Bronchial epithelial cell (primary cell): Measurements from ENCODE around the gene PFN1. TPM values are rescaled to one million over a fixed set of nuclear protein-coding genes. Genes with fewer than 3 reads are reported as not detected.

ENCODE experiments used
- DNase-seq: peaks from one replicate; pipeline ENCODE4 v3.0.0-alpha.2; 2010; ENCODE audit warnings: low read depth
- FAIRE-seq: peaks from 2 replicates; lab custom pipeline; 2011; peaks lifted over from hg19 to GRCh38; lab: Jason Lieb, UNC
- H3K27me3 ChIP-seq: 2 replicates; pipeline ENCODE4 v1.5.1; 2011; ENCODE audit warnings: low read length; ENCODE audit not compliant: control insufficient read depth, insufficient read depth
- H3K36me3 ChIP-seq: 2 replicates; pipeline ENCODE4 v1.5.1; 2011; ENCODE audit warnings: low read length; ENCODE audit not compliant: control insufficient read depth, insufficient read depth
- H3K4me3 ChIP-seq: 2 replicates; pipeline ENCODE4 v1.5.1; 2011; ENCODE audit warnings: mild to moderate bottlenecking, low read depth, low read length, control low read depth
- total RNA-seq: library from RNA; depleted of rRNA; stranded (reverse); fragments of >200 nt; gene quantifications from 2 replicates; pipeline ENCODE4 v1.2.1, GENCODE V29; 2014
- TF ChIP-seq, protein P1 (sequence below): IDR thresholded peaks from 2 replicates; pipeline ENCODE4 v1.5.1; 2011; ENCODE audit warnings: mild to moderate bottlenecking, moderate library complexity, low read length, control low read depth, inconsistent platforms; ENCODE audit not compliant: insufficient read depth, severe bottlenecking

Gene PFN1
- 440 and 907 TPM in 2 replicates for total RNA-seq

DNA sequence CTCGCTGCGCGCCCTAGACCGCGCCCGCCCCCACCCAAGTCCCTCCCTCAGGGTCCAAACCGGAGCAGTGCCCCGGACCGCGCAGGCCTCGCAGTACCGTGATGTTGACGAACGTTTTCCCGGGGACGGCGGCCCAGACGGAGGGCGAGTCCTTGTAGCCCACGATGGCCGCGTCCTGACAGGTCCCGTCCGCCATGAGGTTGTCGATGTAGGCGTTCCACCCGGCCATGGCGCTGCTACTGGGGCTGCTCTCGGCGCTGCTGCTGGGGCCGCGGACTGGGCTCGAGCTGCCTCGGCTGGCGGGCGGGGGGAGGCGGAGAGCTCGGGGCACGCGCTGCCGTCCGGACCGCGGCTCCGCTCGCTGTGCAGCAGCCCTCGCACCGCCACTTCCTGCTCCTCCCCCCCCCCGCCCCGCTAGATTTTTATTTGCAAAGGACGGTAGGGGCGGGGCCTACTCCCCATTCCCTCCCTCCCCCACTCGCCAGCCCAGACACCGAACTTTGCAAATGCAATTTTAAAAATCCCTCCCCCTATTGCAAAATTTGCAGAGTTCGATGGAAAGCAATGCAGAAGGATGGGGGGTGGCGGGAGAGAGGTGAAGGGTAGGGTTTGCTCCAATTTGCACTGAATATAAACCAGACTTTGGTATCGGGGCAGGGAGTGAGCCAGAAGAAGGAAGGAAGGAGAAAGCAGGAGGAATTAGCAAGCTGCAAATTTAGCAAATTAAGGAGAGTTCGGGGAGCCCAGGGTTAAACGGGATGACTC, at the start of gene PFN1:
PFN1 (minus strand) TSS at position 365 of the 765 bp plus-strand sequence; CDS start at position 229, 136 bp downstream.
- TF ChIP-seq, protein P1, sequence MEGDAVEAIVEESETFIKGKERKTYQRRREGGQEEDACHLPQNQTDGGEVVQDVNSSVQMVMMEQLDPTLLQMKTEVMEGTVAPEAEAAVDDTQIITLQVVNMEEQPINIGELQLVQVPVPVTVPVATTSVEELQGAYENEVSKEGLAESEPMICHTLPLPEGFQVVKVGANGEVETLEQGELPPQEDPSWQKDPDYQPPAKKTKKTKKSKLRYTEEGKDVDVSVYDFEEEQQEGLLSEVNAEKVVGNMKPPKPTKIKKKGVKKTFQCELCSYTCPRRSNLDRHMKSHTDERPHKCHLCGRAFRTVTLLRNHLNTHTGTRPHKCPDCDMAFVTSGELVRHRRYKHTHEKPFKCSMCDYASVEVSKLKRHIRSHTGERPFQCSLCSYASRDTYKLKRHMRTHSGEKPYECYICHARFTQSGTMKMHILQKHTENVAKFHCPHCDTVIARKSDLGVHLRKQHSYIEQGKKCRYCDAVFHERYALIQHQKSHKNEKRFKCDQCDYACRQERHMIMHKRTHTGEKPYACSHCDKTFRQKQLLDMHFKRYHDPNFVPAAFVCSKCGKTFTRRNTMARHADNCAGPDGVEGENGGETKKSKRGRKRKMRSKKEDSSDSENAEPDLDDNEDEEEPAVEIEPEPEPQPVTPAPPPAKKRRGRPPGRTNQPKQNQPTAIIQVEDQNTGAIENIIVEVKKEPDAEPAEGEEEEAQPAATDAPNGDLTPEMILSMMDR: no peak
- DNase-seq (peak; percentile 85), FAIRE-seq (no peak)

DNA sequence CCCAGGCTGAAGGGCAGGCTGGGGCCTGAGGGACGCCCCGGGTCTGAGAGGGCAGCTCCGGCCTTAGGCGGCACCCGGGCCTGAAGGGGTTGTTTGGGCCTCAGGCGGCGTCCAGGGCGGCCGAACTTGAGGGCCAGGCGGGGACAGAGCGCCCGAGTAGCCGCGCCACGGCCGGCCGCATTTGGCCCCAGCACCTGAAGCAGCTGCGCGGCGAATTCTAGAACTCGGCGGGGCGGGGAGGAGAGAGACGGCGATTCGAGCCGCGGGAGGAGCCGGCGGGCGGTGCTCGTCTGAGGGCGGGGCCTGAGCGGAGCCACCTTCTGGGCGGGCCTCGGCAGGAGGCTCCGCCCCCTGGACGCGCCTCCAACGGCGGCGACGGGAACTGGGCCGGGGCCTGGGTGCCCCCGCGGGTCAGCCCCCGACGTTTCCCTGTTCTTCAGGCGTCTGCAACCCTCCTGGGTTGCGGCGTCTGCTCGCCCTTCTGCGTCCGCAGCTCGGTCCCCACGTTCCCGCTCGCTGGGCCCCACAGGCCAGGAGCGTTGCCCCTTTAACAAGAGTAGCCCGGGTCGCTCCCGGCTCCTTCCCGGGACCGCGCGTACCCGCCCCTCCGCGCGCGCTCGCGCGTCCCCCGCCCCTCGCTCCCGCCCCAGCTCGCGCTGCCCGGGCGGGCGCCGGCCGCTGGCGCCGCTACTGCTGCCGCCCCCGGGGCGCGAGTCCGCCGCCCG, 49.1 kb upstream of the PFN1 start, which contains the start of the genes INCA1 and KIF1C:
INCA1 (minus strand) TSS at position 221 of the 725 bp plus-strand sequence. CDS start 3,085 bp downstream, outside the sequence.
KIF1C (plus strand) TSS at position 649 of the 725 bp plus-strand sequence. CDS start 2,297 bp downstream, outside the sequence.
- peak; percentile 61 for DNase-seq
- H3K27me3 ChIP-seq: no peaks in the 10 kb centered on the region
- no peak for FAIRE-seq
- TF ChIP-seq, protein P1: peak; percentile 12
- peak within 1 kb of the TSS; percentile 97 for H3K4me3 ChIP-seq
- H3K36me3 ChIP-seq: peaks cover 18% of the 10 kb centered on the region

More for the DNA sequence above, at the start of gene PFN1:
- Histone ChIP-seq H3K4me3 (peak within 1 kb of the TSS; percentile 99), H3K27me3 (no peaks in the 10 kb centered on the region), H3K36me3 (peaks cover 11% of the 10 kb centered on the region)

DNA sequence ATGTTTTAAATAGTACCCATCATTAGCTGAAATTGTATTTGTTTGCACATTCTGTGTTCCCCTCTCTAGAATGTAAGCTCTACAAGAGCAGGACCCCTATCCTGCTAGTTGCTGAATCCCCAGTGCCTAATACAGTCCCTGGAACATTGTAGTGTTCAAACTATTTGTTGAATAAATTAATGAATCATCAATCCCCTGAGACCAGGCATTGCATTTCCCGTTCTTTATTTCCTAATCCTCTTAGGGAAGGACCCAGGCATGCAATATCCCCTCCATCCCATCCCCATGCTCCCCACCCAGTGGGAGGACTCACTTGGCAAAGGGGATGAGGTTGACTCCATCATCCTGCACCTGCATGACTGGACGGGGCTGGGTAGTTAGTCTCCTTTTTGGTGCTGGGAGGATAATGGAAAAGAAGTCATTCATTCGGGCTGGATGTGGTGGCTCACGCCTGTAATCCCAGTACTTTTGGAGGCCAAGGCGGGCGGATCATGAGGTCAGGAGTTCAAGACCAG, 45.8 kb upstream of the PFN1 start:
- Histone ChIP-seq H3K27me3 (no peaks in the 10 kb centered on the region), H3K36me3 (no peaks in the 10 kb centered on the region), H3K4me3 (no peak overlapping the region)
- DNase-seq (no peak), FAIRE-seq (no peak)
- TF ChIP-seq, protein P1: no peak

DNA sequence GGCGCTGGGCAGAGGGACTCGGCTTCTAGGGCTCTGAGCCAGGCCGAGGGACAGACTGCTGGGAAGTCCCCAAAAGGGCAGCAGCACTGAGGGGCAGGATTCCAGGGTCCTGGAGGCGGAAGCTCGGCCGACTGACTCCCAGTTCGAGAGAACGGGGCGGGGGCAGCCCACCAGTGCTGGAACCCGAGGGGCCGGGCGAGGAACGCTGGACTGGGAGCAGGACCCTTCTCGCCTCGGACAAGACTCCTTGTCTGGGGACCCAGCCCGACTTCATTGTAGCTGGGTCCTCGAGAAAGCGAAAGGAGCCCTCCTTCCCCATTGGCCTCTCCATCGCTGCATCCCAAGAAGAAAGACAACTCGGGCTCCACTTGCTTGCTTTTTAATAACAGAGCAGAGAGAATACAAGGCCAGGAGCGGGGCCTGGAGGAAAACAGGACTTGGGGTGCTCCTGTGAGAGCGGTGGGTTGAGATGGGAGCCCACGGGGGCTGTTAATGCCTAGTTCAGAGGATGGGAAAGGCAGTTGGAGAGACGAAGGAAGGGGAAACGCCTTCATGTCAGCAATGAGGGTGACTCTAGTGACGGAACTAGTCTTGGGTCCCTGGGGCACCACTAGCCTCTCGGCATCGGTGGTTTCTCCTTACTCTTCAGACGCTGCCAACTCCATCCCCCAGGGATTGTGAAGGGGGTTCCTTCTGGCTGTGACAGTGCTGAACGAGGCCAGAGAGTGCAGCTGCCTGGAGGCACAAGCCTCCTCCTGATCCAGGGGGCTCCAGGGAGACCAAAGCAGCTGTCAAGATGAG, 39.6 kb upstream of the PFN1 start:
- TF ChIP-seq, protein P1: no peak
- no peaks in the 10 kb centered on the region for H3K27me3 ChIP-seq
- FAIRE-seq: no peak
- H3K4me3 ChIP-seq: peak overlapping the region; percentile 87
- DNase-seq: no peak
- H3K36me3 ChIP-seq: peaks cover 5% of the 10 kb centered on the region

DNA sequence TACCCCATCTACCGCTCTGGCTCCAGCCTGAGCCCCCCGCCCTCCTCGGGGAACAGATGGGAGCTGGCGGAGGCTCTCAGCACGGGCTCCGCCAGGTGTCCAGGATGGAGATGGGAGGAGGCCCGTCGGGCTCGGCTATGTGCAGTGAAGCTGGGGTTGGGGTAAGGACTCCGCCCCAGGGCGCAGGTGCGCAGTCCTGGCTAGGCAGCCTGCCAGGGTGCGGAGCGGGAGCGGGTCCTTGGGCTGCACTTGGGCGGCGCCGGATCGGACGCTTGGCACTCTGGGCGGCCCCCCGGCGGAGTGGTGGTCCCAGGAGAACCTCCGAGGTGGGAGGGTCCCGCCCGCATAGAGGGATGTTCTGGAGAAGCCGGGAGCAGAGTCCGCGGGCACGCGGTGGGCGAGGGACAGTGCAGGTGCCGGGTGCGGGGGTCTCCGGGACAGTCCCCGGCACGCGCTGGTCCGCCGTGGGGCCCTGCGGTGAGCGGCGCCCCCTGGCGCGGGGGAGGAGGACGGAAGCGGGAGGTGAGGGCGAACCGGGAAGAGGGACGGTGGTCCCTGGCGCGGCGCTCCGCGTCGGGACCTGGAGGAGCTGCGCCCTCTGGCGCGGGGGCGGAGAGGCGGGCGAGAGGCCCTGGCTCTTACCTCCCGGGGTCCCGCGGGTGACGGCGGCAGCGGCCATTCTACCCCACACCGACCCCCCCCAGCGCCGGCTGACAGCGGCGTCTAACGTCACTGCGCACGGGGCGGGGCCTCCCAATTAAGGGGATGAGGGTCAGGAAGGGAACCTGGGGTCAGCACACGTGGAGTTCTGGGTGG, 38.8 kb upstream of the PFN1 start, which contains the start of gene CAMTA2:
CAMTA2 (minus strand) TSS at position 725 of the 816 bp plus-strand sequence. CDS start 1,453 bp downstream, outside the sequence.
- H3K27me3 ChIP-seq: no peaks in the 10 kb centered on the region
- H3K4me3 ChIP-seq: peak within 1 kb of the TSS; percentile 87
- DNase-seq: peak; percentile 36
- TF ChIP-seq, protein P1: peak; percentile 80
- no peak for FAIRE-seq
- peaks cover 8% of the 10 kb centered on the region for H3K36me3 ChIP-seq
